ENCODE results near the gene SMC4.

Gene SMC4

DNA sequence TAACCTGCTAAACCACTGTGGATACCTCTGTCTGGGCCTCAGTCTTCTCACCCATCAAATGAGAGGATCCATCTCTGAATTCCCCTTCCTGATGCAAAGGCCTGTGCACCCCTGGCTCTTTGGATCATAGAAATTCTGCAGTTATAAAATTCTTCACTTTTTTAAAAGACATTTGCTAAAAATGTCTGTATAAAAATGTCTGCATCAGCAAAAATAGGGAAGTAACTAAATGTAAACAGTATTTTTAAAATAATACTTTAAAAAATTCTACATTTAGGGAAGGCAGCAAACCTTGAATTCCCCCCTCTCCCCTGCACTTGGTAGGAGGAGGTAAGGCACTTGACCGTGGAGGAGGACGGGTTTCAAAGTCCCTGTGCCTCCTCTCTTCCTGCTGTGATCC, 75.7 kb downstream of the SMC4 start:
- H3K36me3 ChIP-seq (replicated peaks) = no peaks in the 10 kb centered on the region

DNA sequence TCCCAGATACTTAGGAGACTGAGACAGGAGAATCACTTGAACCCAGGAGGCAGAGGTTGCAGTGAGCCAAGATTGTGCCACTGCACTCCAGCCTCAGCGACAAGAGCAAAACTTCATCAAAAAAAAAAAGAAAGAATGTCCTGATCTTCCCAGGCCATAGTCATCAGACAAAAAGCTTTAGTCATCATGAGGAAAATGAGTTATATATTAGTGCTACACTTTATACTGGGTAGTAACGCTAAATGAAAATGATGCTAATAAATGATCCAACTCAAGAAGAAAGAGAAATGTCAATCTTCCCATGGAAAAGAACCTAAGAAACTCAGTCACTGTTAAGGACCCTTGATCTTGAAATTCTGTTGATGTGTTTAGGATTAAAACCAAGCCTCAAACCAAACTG, 76.4 kb downstream of the SMC4 start:
- Histone ChIP-seq H3K36me3 (replicated peaks) (no peaks in the 10 kb centered on the region), H3K27me3 (replicated peaks) (no peaks in the 10 kb centered on the region), H3K27ac (no peak overlapping the region), H3K4me3 (ENCODE audit: low read depth, low read length) (no peak overlapping the region)
- no peak for DNase-seq
- in situ Hi-C loops (cut with HindIII; ENCODE audit: low pct_ligation_motif_present, low sequenced_read_pairs) = no loop called here
- TF ChIP-seq, protein P1, sequence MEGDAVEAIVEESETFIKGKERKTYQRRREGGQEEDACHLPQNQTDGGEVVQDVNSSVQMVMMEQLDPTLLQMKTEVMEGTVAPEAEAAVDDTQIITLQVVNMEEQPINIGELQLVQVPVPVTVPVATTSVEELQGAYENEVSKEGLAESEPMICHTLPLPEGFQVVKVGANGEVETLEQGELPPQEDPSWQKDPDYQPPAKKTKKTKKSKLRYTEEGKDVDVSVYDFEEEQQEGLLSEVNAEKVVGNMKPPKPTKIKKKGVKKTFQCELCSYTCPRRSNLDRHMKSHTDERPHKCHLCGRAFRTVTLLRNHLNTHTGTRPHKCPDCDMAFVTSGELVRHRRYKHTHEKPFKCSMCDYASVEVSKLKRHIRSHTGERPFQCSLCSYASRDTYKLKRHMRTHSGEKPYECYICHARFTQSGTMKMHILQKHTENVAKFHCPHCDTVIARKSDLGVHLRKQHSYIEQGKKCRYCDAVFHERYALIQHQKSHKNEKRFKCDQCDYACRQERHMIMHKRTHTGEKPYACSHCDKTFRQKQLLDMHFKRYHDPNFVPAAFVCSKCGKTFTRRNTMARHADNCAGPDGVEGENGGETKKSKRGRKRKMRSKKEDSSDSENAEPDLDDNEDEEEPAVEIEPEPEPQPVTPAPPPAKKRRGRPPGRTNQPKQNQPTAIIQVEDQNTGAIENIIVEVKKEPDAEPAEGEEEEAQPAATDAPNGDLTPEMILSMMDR (IDR thresholded peaks at IDR 0.05; ENCODE audit: low read depth, low read length, missing control alignments) = no peak

More for the DNA sequence above, 75.7 kb downstream of the SMC4 start:
- DNase-seq = no peak
- no peak overlapping the region for H3K4me3 ChIP-seq (ENCODE audit: low read depth, low read length)
- H3K27ac ChIP-seq = no peak overlapping the region
- TF ChIP-seq, protein P1 (IDR thresholded peaks at IDR 0.05; ENCODE audit: low read depth, low read length, missing control alignments) = no peak
- no peaks in the 10 kb centered on the region for H3K27me3 ChIP-seq (replicated peaks)
- in situ Hi-C loops (cut with HindIII; ENCODE audit: low pct_ligation_motif_present, low sequenced_read_pairs) = no loop called here

DNA sequence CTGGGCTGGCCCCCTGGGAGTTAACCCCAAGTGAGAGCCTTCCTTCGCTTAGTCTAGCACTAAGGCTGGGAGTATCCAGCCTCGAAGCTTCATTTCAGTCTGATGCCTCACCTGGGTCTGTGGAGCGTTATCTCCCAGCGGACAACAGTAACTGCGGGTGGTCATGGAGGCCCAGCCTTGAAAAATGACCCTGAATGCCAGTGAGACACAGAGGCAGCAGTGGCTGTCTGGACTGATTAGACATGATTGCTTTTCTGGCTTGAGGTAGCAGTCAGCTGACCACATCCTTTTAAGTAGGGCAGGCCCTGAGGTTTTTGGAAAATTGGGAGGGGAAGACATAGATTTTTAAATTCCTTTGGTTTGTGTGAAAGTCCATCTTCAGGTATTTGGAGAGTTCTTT, 78.3 kb downstream of the SMC4 start:
- DNase-seq = peak; percentile 17
- H3K27ac ChIP-seq = peak overlapping the region; percentile 10
- no peaks in the 10 kb centered on the region for H3K36me3 ChIP-seq (replicated peaks)
- in situ Hi-C loops (cut with HindIII; ENCODE audit: low pct_ligation_motif_present, low sequenced_read_pairs) = no loop called here
- no peaks in the 10 kb centered on the region for H3K27me3 ChIP-seq (replicated peaks)
- TF ChIP-seq, protein P1 (IDR thresholded peaks at IDR 0.05; ENCODE audit: low read depth, low read length, missing control alignments) = no peak
- H3K4me3 ChIP-seq (ENCODE audit: low read depth, low read length) = no peak overlapping the region

DNA sequence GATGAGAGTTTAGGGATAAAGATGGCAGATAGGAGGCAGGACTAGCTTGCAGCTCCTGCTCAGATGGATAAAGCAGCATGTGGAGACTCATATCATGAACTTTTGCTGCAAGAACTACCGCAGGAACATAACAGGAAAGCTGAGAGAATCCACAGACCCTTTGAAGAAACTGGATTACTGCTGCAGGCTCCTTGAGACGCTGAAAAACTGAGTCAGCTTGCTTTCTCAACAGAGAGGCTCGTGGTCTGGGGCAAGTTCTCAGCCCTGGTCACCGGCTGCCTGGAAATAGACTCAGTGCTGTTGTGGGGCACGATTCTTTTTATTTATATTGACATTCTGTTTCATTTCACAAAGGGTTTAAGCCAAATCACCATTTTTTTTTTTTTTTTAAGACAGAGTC, 78.9 kb downstream of the SMC4 start:
- TF ChIP-seq, protein P1 (IDR thresholded peaks at IDR 0.05; ENCODE audit: low read depth, low read length, missing control alignments) = peak; percentile 20
- in situ Hi-C loops (cut with HindIII; ENCODE audit: low pct_ligation_motif_present, low sequenced_read_pairs) = no loop called here
- no peaks in the 10 kb centered on the region for H3K27me3 ChIP-seq (replicated peaks)
- H3K4me3 ChIP-seq (ENCODE audit: low read depth, low read length) = no peak overlapping the region
- peak overlapping the region; percentile 10 for H3K27ac ChIP-seq
- no peaks in the 10 kb centered on the region for H3K36me3 ChIP-seq (replicated peaks)
- DNase-seq = peak; percentile 74

DNA sequence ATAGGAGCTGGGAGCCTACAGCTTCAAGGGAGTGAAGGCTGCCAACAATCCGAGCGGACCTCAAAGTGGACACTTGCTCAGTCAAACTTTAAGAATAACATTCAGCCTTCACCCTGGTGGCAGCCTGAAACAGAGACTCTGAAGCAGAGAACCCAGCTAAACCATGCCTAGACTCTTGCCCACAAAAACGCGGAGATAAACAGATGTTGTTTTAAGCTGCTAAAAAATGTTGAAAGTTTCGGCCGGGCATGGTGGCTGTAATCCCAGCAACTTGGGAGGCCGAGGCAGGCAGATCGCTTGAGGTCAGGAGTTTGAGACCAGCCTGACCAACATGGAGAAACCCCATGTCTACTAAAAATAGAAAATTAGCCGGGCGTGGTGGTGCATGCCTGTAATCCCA, 79.9 kb downstream of the SMC4 start:
- TF ChIP-seq, protein P1 (IDR thresholded peaks at IDR 0.05; ENCODE audit: low read depth, low read length, missing control alignments) = no peak
- no peak overlapping the region for H3K4me3 ChIP-seq (ENCODE audit: low read depth, low read length)
- DNase-seq = no peak

DNA sequence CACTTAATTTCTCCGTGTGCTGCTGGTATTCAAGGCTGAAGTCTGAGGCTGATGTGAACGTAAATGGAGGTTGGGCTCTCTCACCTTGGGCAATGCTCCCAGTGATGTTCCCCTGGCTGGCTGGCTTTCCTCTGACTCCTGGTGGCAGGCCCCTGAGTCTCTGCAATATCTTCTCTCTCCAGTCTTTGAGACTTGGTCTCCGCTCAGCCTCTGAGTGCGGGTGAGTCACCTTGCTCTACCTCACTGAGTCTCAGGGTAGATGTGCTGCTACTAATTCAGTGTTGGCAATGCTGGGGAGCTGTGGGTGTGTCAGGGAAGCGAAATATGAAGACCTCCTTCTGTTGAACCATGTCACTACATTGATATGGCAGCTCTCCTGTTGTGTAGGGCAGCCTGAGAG, 81.5 kb downstream of the SMC4 start:
- H3K36me3 ChIP-seq (replicated peaks) = no peaks in the 10 kb centered on the region
- no peak for DNase-seq
- in situ Hi-C loops (cut with HindIII; ENCODE audit: low pct_ligation_motif_present, low sequenced_read_pairs) = no loop called here
- H3K4me3 ChIP-seq (ENCODE audit: low read depth, low read length) = no peak overlapping the region
- no peak overlapping the region for H3K27ac ChIP-seq
- TF ChIP-seq, protein P1 (IDR thresholded peaks at IDR 0.05; ENCODE audit: low read depth, low read length, missing control alignments) = no peak
- H3K27me3 ChIP-seq (replicated peaks) = no peaks in the 10 kb centered on the region

More for the DNA sequence above, 79.9 kb downstream of the SMC4 start:
- in situ Hi-C loops (cut with HindIII; ENCODE audit: low pct_ligation_motif_present, low sequenced_read_pairs) = no loop called here
- Histone ChIP-seq H3K36me3 (replicated peaks) (no peaks in the 10 kb centered on the region), H3K27me3 (replicated peaks) (no peaks in the 10 kb centered on the region), H3K27ac (no peak overlapping the region)
